ENCODE data around the gene RBBP5. TPM values are rescaled to one million over a fixed set of nuclear protein-coding genes. Genes with fewer than 3 reads are reported as not detected.

Gene RBBP5
- total RNA-seq, 1 experiment from 2014 or later = 24.5 TPM

DNA sequence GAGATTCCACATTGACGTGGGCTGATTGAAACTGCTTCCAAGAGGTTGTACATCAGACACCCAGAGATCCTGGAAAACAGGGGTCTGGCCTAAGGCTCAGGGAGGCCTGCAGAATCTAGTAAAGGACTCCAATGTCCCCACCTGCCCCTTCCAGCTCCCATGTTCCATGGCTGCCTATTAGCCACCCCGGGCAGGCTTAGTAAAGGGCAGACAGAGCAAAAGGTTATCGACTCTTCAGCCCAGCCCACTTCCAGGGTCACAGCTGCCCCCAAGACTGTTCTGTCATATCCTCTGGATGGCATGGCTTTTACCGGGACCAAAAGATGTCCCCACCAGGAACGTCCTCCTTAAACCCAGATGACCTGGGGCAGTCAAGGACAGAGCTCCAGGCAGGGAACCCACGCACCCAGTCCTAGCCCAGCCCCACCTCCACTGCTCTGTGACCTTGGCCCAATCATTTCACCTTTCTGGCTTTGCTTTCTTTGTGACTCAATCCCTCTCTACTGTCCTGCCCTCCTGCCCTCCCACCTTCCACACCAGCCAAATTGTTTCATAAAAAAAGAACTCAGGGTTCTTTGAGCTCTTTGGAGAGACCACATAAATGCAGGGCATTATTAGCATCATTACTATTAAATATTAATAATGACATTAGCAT lies 83.5 kb downstream of the RBBP5 start:
- Histone ChIP-seq H3K4me3 (replicated peaks in 1 of 2; ENCODE audit: low read depth in 1 of 2, low read length in 2 of 2) (no peak overlapping the region), H3K9me2 (ENCODE audit: insufficient read depth) (no peaks in the 10 kb centered on the region), H3K27ac (ENCODE audit: low read depth, low read length) (no peak overlapping the region), H3K9ac (ENCODE audit: low read length) (no peak overlapping the region), H3K27me3 (ENCODE audit: insufficient read depth, low read length) (no peaks in the 10 kb centered on the region; the same call in 1 of the 2 replicates), H3K36me3 (ENCODE audit: control insufficient read depth in 1 of 2, insufficient read depth in 2 of 2, low read length in 2 of 2) (no peaks in the 10 kb centered on the region), H3K4me1 (ENCODE audit: control insufficient read depth in 1 of 2, insufficient read depth in 2 of 2, low read length in 2 of 2) (no peaks in the 10 kb centered on the region), H3K79me2 (ENCODE audit: insufficient read depth, low read length) (no peaks in the 10 kb centered on the region), H2AFZ (ENCODE audit: low read depth, low read length, poor library complexity, severe bottlenecking) (no peak overlapping the region), H4K20me1 (ENCODE audit: insufficient read depth) (no peaks in the 10 kb centered on the region), H3K9me3 (ENCODE audit: control insufficient read depth in 1 of 2, insufficient read depth in 1 of 2, low read depth in 1 of 2, low read length in 2 of 2) (no peaks in the 10 kb centered on the region), H3K4me2 (ENCODE audit: low read length) (no peak overlapping the region)
- ChIA-PET CTCF (interaction anchor here (0.9 kb wide), 1 partner anchor 24 kb away, joined by 4 read pairs; no protein-coding TSS in a partner anchor), POLR2A (no interaction called here), RAD21 (ENCODE audit: low non-redundant PET in 1 of 2, low total read pairs in 2 of 2, uncharacterized antibody in 2 of 2, unreplicated experiment in 2 of 2) (no interaction called here)
- ATAC-seq = no peak
- no peak for DNase-seq (ENCODE audit: low read depth, low spot score)
- intact Hi-C loops (cut with micrococcal nuclease) = no loop called here
- TF ChIP-seq EZH2phosphoT487 (IDR thresholded peaks at IDR 0.05; ENCODE audit: borderline replicate concordance) (no peak), ZFX (IDR thresholded peaks at IDR 0.05) (no peak), CEBPB (IDR thresholded peaks at IDR 0.05; ENCODE audit: low read depth) (no peak), CBX3 (IDR thresholded peaks at IDR 0.05; ENCODE audit: low read depth) (no peak), ELF1 (IDR thresholded peaks at IDR 0.05; ENCODE audit: borderline replicate concordance, low read depth) (no peak)
- TF ChIP-seq, protein P1, sequence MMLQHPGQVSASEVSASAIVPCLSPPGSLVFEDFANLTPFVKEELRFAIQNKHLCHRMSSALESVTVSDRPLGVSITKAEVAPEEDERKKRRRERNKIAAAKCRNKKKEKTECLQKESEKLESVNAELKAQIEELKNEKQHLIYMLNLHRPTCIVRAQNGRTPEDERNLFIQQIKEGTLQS (IDR thresholded peaks at IDR 0.05) = no peak
- TF ChIP-seq, protein P2, sequence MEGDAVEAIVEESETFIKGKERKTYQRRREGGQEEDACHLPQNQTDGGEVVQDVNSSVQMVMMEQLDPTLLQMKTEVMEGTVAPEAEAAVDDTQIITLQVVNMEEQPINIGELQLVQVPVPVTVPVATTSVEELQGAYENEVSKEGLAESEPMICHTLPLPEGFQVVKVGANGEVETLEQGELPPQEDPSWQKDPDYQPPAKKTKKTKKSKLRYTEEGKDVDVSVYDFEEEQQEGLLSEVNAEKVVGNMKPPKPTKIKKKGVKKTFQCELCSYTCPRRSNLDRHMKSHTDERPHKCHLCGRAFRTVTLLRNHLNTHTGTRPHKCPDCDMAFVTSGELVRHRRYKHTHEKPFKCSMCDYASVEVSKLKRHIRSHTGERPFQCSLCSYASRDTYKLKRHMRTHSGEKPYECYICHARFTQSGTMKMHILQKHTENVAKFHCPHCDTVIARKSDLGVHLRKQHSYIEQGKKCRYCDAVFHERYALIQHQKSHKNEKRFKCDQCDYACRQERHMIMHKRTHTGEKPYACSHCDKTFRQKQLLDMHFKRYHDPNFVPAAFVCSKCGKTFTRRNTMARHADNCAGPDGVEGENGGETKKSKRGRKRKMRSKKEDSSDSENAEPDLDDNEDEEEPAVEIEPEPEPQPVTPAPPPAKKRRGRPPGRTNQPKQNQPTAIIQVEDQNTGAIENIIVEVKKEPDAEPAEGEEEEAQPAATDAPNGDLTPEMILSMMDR (IDR thresholded peaks at IDR 0.05 in 2 of 3, conservative IDR thresholded peaks at IDR 0.05 in 1 of 3; ENCODE audit: borderline replicate concordance in 1 of 3, insufficient read depth in 1 of 3, low read depth in 2 of 3, low read length in 2 of 3) = no peak
- TF ChIP-seq, protein P3, sequence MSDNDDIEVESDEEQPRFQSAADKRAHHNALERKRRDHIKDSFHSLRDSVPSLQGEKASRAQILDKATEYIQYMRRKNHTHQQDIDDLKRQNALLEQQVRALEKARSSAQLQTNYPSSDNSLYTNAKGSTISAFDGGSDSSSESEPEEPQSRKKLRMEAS (IDR thresholded peaks at IDR 0.05) = no peak
- BruUV-seq (replicated peaks) = no TSS peak

Measured in HCT116 (cell line).